Neural cell (in vitro differentiated cells): ENCODE data around the gene PNPLA1.

ENCODE experiments used
- EP300 ChIP-seq: fragments of 450-650 bp; conservative IDR thresholded peaks from 2 replicates; pipeline ENCODE4 v1.6.1; 2014; ENCODE audit warnings: antibody characterized with exemption, mild to moderate bottlenecking, moderate library complexity; ENCODE audit not compliant: poor library complexity, severe bottlenecking
- EZH2 ChIP-seq: fragments of 200-600, 300-800 bp; shearing (Covaris generic), sonication (generic); IDR thresholded peaks from 2 replicates; pipeline ENCODE4 v1.6.1; 2014; ENCODE audit warnings: antibody characterized with exemption, low read length, borderline replicate concordance, mild to moderate bottlenecking; ENCODE audit not compliant: insufficient read depth, poor library complexity, severe bottlenecking
- POLR2AphosphoS5 ChIP-seq: IDR thresholded peaks from 2 replicates; pipeline ENCODE4 v1.6.1; 2012
- RAD21 ChIP-seq: fragments of 450-650 bp; conservative IDR thresholded peaks from 2 replicates; pipeline ENCODE4 v1.6.1; 2014; ENCODE audit warnings: antibody characterized with exemption, mild to moderate bottlenecking, moderate library complexity
- TF ChIP-seq, protein P1 (sequence below): fragments of 450-650 bp; IDR thresholded peaks from 2 replicates; pipeline ENCODE4 v1.5.1; 2014; ENCODE audit warnings: antibody characterized with exemption, mild to moderate bottlenecking, moderate library complexity; ENCODE audit not compliant: poor library complexity, severe bottlenecking
- TF ChIP-seq, protein P2 (sequence below): IDR thresholded peaks from 2 replicates; pipeline ENCODE4 v1.6.1; 2012; ENCODE audit warnings: borderline replicate concordance

DNA sequence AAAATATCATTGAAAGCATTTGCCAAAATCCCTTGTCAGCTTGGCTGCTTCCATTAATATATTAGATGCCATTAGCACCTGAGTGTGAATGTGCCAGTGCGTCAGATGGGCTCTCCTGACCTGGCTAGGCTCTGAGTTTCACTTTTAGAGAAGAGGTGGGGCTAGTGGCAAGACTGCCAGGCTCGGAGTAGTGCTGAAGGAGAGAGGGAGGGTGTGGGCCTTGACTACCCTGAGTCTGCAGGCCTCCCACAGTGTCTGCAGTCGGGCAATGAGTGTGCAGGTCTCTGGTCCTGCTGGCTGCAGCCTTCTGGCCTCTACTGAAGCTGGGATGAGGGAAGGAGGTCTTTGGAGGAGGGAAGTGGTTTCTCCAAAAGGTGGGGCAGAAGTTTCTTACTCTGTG is 34.6 kb upstream of the PNPLA1 start:
- TF ChIP-seq, protein P1, sequence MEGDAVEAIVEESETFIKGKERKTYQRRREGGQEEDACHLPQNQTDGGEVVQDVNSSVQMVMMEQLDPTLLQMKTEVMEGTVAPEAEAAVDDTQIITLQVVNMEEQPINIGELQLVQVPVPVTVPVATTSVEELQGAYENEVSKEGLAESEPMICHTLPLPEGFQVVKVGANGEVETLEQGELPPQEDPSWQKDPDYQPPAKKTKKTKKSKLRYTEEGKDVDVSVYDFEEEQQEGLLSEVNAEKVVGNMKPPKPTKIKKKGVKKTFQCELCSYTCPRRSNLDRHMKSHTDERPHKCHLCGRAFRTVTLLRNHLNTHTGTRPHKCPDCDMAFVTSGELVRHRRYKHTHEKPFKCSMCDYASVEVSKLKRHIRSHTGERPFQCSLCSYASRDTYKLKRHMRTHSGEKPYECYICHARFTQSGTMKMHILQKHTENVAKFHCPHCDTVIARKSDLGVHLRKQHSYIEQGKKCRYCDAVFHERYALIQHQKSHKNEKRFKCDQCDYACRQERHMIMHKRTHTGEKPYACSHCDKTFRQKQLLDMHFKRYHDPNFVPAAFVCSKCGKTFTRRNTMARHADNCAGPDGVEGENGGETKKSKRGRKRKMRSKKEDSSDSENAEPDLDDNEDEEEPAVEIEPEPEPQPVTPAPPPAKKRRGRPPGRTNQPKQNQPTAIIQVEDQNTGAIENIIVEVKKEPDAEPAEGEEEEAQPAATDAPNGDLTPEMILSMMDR: no peak
- TF ChIP-seq, protein P2, sequence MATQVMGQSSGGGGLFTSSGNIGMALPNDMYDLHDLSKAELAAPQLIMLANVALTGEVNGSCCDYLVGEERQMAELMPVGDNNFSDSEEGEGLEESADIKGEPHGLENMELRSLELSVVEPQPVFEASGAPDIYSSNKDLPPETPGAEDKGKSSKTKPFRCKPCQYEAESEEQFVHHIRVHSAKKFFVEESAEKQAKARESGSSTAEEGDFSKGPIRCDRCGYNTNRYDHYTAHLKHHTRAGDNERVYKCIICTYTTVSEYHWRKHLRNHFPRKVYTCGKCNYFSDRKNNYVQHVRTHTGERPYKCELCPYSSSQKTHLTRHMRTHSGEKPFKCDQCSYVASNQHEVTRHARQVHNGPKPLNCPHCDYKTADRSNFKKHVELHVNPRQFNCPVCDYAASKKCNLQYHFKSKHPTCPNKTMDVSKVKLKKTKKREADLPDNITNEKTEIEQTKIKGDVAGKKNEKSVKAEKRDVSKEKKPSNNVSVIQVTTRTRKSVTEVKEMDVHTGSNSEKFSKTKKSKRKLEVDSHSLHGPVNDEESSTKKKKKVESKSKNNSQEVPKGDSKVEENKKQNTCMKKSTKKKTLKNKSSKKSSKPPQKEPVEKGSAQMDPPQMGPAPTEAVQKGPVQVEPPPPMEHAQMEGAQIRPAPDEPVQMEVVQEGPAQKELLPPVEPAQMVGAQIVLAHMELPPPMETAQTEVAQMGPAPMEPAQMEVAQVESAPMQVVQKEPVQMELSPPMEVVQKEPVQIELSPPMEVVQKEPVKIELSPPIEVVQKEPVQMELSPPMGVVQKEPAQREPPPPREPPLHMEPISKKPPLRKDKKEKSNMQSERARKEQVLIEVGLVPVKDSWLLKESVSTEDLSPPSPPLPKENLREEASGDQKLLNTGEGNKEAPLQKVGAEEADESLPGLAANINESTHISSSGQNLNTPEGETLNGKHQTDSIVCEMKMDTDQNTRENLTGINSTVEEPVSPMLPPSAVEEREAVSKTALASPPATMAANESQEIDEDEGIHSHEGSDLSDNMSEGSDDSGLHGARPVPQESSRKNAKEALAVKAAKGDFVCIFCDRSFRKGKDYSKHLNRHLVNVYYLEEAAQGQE: no peak
- TF ChIP-seq POLR2AphosphoS5 (no peak), EZH2 (no peak), RAD21 (no peak), EP300 (no peak)
